Right atrium auricular region (tissue), 2 donors: ENCODE measurements around the gene BABAM2. TPM values are rescaled to one million over a fixed set of nuclear protein-coding genes. Genes with fewer than 3 reads are reported as not detected.

Experiments used
- DNase-seq: peaks from one replicate; pipeline ENCODE4 v3.0.0-alpha.2; 2019; ENCODE audit warnings: low spot score
- H3K27ac ChIP-seq, 2 donors: fragments of 200-600 bp; sonication (generic); 1 replicate in 1 of 2; 2 replicates in 1 of 2; pipeline ENCODE4 v1.5.1; 2016 to 2019
- H3K27me3 ChIP-seq, 2 donors: fragments of 200-600 bp; sonication (generic); one replicate each; pipeline versions ENCODE4 v1.5.1 to v1.6.0; 2017 to 2019
- H3K36me3 ChIP-seq: fragments of 200-600 bp; sonication (generic); one replicate; pipeline ENCODE4 v1.5.1; 2016
- H3K4me1 ChIP-seq, 2 donors: fragments of 200-600 bp; sonication (generic); one replicate each; pipeline versions ENCODE4 v1.5.1 to v1.6.0; 2017 to 2019
- H3K4me3 ChIP-seq, 2 donors: fragments of 200-600 bp; sonication (generic); 1 replicate in 1 of 2; 2 replicates in 1 of 2; pipeline ENCODE4 v1.5.1; 2017 to 2019; ENCODE audit warnings: mild to moderate bottlenecking in 1 of 2, moderate library complexity in 1 of 2
- H3K9me3 ChIP-seq, 2 donors: fragments of 200-600 bp; sonication (generic); one replicate each; pipeline ENCODE4 v1.5.1; 2019
- CTCF ChIP-seq, 2 donors: fragments of 200-600 bp; sonication (generic); IDR thresholded peaks; one replicate each; pipeline ENCODE4 v1.5.1; 2019; ENCODE audit warnings: antibody characterized with exemption in 2 of 2
- total RNA-seq, 2 donors: library from RNA; depleted of rRNA; stranded (reverse); fragments of >200 nt; gene quantifications; one replicate each; pipeline ENCODE4 v1.1.0, GENCODE V29; 2016

Gene BABAM2
- total RNA-seq, 2 donors from 2014 or later, result 58.8 to 60.6 TPM

GRCh38 chr2:28088970-28089369 is 198.4 kb downstream of the BABAM2 start:
- H3K4me3 ChIP-seq, result no peak overlapping the region
- no peak for TF ChIP-seq CTCF (IDR thresholded peaks at IDR 0.05)
- H3K9me3 ChIP-seq, result no peaks in the 10 kb centered on the region
- no peaks in the 10 kb centered on the region for H3K27me3 ChIP-seq
- H3K4me1 ChIP-seq, result peaks cover 0 to 3% of the 10 kb centered on the region in 2 donors
- no peaks in the 10 kb centered on the region for H3K36me3 ChIP-seq
- no peak for DNase-seq
- H3K27ac ChIP-seq, result no peak overlapping the region

- Histone ChIP-seq H3K36me3 (no peaks in the 10 kb centered on the region), H3K4me1 (peaks cover 0 to 1% of the 10 kb centered on the region in 2 donors), H3K9me3 (no peaks in the 10 kb centered on the region), H3K4me3 (no peak overlapping the region), H3K27ac (no peak overlapping the region), H3K27me3 (no peaks in the 10 kb centered on the region)
- DNase-seq, result no peak
- TF ChIP-seq CTCF (IDR thresholded peaks at IDR 0.05), result no peak
Observed at GRCh38 chr2:28089486-28089885, 199.0 kb downstream of the BABAM2 start.

GRCh38 chr2:28093308-28093707 is 202.8 kb downstream of the BABAM2 start:
- Histone ChIP-seq H3K9me3 (no peaks in the 10 kb centered on the region), H3K36me3 (no peaks in the 10 kb centered on the region), H3K4me1 (peaks cover 0 to 10% of the 10 kb centered on the region in 2 donors), H3K27me3 (no peaks in the 10 kb centered on the region), H3K4me3 (no peak overlapping the region), H3K27ac (no peak overlapping the region)
- DNase-seq, result no peak
- no peak for TF ChIP-seq CTCF (IDR thresholded peaks at IDR 0.05)

- no peak overlapping the region for H3K27ac ChIP-seq
Observed at GRCh38 chr2:28093768-28094167, 203.2 kb downstream of the BABAM2 start.

GRCh38 chr2:28094739-28095138 is 204.2 kb downstream of the BABAM2 start:
- Histone ChIP-seq H3K27ac (no peak overlapping the region), H3K9me3 (no peaks in the 10 kb centered on the region), H3K4me3 (no peak overlapping the region), H3K36me3 (no peaks in the 10 kb centered on the region), H3K27me3 (no peaks in the 10 kb centered on the region), H3K4me1 (peaks cover 0 to 10% of the 10 kb centered on the region in 2 donors)
- no peak for TF ChIP-seq CTCF (IDR thresholded peaks at IDR 0.05)
- DNase-seq, result no peak

More at GRCh38 chr2:28093768-28094167, 203.2 kb downstream of the BABAM2 start:
- no peak overlapping the region for H3K4me3 ChIP-seq
- no peak for TF ChIP-seq CTCF (IDR thresholded peaks at IDR 0.05)
- no peaks in the 10 kb centered on the region for H3K27me3 ChIP-seq
- H3K4me1 ChIP-seq, result peaks cover 0 to 10% of the 10 kb centered on the region in 2 donors
- no peak for DNase-seq
- no peaks in the 10 kb centered on the region for H3K9me3 ChIP-seq
- no peaks in the 10 kb centered on the region for H3K36me3 ChIP-seq

GRCh38 chr2:28095622-28096021 is 205.1 kb downstream of the BABAM2 start:
- H3K9me3 ChIP-seq, result no peaks in the 10 kb centered on the region
- H3K36me3 ChIP-seq, result no peaks in the 10 kb centered on the region
- H3K4me1 ChIP-seq, result peaks cover 0 to 10% of the 10 kb centered on the region in 2 donors
- no peak for TF ChIP-seq CTCF (IDR thresholded peaks at IDR 0.05)
- no peak overlapping the region for H3K27ac ChIP-seq
- H3K27me3 ChIP-seq, result no peaks in the 10 kb centered on the region
- DNase-seq, result no peak
- no peak overlapping the region for H3K4me3 ChIP-seq
